Activated naive CD4-positive, alpha-beta T cell treated with anti-CD3 and anti-CD28 coated beads, Interleukin-2, amount 50 U/mL, for 72 hours (primary cell): ENCODE measurements around the gene SPATA7. TPM values are rescaled to one million over a fixed set of nuclear protein-coding genes. Genes with fewer than 3 reads are reported as not detected.

Experiments
- ATAC-seq, 2 donors: fragments of 150-1000 bp; cut with Tn5 transposase; 2 replicates each; pipeline ENCODE4 v1.10.0; 2021; ENCODE audit warnings: mild to moderate bottlenecking in 2 of 2, moderate library complexity in 2 of 2
- DNase-seq, 2 donors: peaks; one replicate each; pipeline ENCODE4 v3.0.0; 2021 to 2022; ENCODE audit warnings: low spot score in 2 of 2
- H3K27ac Mint-ChIP-seq, 2 donors: one replicate each; pipeline ENCODE4 v1.8.0; 2022; ENCODE audit warnings: mild to moderate bottlenecking in 2 of 2, mixed read lengths in 2 of 2
- H3K36me3 Mint-ChIP-seq, 2 donors: one replicate each; pipeline ENCODE4 v1.8.0; 2022; ENCODE audit warnings: mixed read lengths in 2 of 2
- H3K9me3 Mint-ChIP-seq, 2 donors: one replicate each; pipeline ENCODE4 v1.8.0; 2022; ENCODE audit warnings: mixed read lengths in 2 of 2
- total RNA-seq, 2 donors: library from RNA; stranded (reverse); gene quantifications; one replicate each; pipeline ENCODE4 v1.2.3, GENCODE V29; 2022

The SPATA7 gene
- total RNA-seq, 2 donors from 2014 or later: 2.3 to 4.4 TPM

DNA sequence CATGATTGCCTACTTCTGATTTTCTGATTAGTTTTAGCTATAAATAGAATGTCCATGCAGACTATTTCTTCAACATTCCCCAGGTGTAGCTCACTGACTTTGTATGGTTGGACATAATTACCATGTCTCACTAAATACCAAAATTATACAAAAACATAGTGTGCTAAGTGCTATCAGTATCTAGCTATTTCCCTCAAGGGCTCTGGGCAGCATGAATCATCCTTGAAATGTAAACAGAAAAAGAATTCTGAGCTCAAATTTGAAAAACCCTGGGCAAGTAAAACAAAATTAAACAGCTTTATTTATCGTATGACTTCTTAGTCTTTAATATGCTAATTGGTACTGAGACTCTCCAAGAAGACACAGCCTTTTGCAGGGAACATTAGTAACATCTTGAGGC, 82.9 kb downstream of the SPATA7 start:
- DNase-seq (no peak), ATAC-seq (no peak)
- Mint-ChIP-seq H3K9me3 (no peaks in the 10 kb centered on the region), H3K36me3 (no peaks in the 10 kb centered on the region), H3K27ac (no peak overlapping the region)

DNA sequence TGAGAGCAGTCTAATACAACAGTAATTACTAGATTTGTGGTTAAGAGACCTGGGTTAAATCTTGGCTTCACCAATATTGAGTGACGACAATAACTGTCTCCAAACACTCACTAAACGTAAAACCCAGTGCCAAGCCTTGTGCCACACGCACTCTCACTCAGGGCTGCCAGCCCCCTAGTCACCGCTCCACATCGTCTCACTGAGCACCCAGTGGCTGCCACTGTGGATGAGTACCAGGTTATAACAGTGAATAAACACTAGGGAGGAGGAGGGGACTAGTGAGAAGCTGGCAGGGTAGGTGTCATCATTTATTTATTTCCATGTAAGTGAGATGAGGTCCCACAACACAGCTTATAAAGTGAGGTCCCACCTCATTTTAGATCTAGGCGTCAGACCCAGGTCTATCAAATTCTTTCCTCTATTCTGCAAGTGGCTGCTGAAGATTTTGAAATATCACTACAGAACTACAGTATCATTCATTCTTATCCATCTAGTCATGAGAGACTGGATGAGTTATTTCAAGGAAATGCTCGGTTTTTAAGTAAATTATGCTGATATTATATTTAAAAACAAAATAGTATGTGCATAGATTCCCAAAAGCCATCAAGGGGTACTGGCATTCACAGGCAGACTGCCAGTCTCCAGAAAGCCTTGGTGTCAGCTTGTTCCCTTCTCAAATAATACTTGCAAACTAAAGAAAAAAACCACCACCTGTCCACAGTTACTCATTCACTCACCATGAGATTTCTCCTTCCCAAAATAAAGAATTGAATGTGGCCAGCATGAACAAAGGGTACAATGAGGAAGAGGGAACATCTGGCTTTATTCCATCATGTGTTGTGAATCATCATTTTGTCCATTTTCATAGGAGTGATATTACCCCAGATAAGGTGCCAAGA, 85.3 kb downstream of the SPATA7 start:
- H3K27ac Mint-ChIP-seq: peak overlapping the region in 1 of 2 donors; percentile 44
- H3K36me3 Mint-ChIP-seq: no peaks in the 10 kb centered on the region
- ATAC-seq (no peak), DNase-seq (no peak)
- H3K9me3 Mint-ChIP-seq: no peaks in the 10 kb centered on the region

DNA sequence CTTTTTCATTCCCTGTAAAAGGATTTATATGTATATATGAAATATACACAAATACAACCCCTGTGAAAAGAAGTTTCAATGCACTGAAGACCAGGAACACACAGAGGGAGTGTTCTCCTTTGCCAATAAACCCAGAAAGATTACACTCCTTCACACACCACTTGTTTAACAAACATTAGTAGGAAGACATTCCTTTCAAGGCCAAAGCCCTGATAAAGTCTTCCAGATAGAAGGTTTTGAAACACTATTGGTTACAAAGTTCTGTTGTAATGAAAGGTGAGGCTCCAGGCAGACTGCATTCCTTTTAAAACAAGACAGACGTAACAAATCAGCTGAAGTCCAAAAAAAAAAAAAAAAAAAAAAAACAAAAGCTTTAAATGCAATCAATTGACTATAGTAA, 88.3 kb downstream of the SPATA7 start:
- Mint-ChIP-seq H3K27ac (no peak overlapping the region), H3K36me3 (no peaks in the 10 kb centered on the region), H3K9me3 (no peaks in the 10 kb centered on the region)
- DNase-seq (no peak), ATAC-seq (no peak)

DNA sequence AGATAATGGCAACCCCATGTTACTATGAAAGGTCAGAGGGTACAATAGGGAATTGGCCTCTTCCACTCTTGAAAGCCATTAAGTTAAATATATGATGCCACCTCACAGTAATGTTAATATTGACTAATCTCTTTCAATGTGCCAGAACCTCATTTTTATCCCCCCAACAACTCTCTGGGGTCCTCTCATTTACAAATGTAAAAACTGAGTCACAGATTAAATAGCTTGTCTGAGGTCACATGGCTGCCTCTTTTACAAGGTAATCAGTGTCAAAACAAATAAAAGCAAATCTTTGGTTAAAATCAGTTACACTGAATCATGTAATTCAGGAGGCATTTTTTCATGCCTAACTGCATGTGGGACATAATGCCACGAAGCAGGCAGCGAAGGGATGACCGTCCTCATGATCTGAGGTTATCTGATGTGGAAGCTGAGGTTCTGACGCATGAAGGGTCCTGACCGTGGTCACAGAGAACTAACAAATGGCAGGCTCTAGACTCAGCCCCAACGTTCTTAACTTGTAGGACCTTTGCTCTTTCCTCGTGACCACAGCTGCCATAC, 90.8 kb downstream of the SPATA7 start:
- no peak for DNase-seq
- H3K27ac Mint-ChIP-seq: no peak overlapping the region
- no peaks in the 10 kb centered on the region for H3K9me3 Mint-ChIP-seq
- no peak for ATAC-seq
- no peaks in the 10 kb centered on the region for H3K36me3 Mint-ChIP-seq

GRCh38 chr14:88476825-88477224, 91.4 kb downstream of the SPATA7 start:
- H3K36me3 Mint-ChIP-seq: no peaks in the 10 kb centered on the region
- H3K9me3 Mint-ChIP-seq: no peaks in the 10 kb centered on the region
- DNase-seq: no peak
- no peak overlapping the region for H3K27ac Mint-ChIP-seq
- ATAC-seq: no peak

DNA sequence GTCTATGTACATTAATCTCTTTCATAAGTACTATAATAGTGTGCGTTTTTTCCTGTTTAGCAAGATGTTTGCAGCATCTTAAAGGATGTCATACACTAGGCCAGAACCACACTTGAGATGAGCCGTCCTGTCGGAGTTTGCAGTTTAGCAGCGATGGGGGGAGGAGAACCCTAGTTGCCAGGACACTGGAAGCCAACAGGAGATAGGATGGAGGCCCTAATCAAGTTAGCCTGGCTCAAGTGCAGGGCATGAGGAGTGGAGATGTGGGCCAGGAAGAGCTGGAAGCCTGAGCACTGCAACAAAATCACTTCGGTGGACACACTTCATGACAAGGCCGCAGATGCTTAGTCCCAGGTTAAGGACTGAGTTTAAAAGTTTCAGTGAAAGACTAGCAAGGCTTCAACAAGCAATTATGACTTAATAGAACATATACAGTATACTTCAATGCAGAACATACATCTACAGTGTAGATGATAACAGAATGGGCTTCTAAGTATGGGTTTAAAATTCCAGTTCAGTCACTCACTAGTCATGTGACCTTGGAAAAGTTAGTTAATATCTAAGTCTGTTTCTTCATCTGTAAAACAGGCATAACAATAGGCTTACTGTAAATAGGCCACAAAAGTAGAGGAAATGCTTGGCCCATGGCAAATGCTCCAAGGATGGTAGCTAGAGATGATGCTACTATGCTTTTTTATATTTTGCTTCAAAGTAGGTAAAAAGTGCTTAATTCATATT, 92.2 kb downstream of the SPATA7 start:
- no peak for DNase-seq
- Mint-ChIP-seq H3K36me3 (no peaks in the 10 kb centered on the region), H3K27ac (no peak overlapping the region), H3K9me3 (no peaks in the 10 kb centered on the region)
- ATAC-seq: no peak

DNA sequence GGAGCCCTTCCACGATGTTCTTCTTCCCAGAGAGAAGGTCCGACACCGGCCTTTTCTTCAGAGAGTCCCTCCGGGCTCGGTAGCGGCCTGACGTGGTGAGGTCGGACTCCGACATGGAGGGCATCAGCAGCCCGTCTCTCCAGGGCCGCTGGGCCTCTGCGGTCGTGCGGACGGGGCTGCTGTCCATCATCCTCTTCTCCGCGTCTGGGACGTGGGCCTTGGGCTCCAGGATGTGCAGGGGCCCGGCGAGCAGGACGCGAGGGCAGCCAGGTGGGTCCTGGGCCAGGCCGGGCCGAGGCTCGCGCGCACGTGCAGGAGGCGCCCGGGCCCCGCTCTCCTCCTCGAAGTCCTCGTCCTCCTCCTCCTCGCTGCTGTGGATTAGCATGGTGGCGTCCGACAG, 93.5 kb downstream of the SPATA7 start:
- Mint-ChIP-seq H3K36me3 (no peaks in the 10 kb centered on the region), H3K9me3 (no peaks in the 10 kb centered on the region), H3K27ac (no peak overlapping the region)
- no peak for DNase-seq
- ATAC-seq: no peak

- DNase-seq (no peak), ATAC-seq (no peak)
- Mint-ChIP-seq H3K27ac (no peak overlapping the region), H3K9me3 (no peaks in the 10 kb centered on the region), H3K36me3 (no peaks in the 10 kb centered on the region)
Observed at GRCh38 chr14:88479574-88479987, 94.1 kb downstream of the SPATA7 start.

DNA sequence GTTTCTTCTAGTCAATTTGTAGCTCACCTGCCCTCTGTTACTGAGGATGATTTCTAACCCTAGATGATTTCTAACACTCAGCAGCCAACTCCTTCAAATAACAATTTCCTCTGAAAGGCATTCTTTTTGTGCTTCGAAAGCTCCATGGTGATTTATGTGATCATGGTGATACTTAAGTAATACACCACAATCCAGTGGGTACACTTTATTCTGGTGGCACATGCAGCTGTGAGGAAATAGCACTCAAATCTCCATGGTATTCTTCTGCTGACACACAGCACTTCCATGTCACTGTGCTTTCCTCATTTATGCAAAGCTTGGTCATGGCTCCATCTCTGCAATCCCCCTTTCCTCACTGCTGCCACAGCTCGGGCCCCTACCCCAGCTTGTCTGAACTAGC, 95.6 kb downstream of the SPATA7 start:
- Mint-ChIP-seq H3K27ac (no peak overlapping the region), H3K36me3 (no peaks in the 10 kb centered on the region), H3K9me3 (no peaks in the 10 kb centered on the region)
- DNase-seq (no peak), ATAC-seq (no peak)

GRCh38 chr14:88481794-88482193, 96.3 kb downstream of the SPATA7 start:
- H3K9me3 Mint-ChIP-seq: no peaks in the 10 kb centered on the region
- DNase-seq: no peak
- no peak overlapping the region for H3K27ac Mint-ChIP-seq
- ATAC-seq: no peak
- no peaks in the 10 kb centered on the region for H3K36me3 Mint-ChIP-seq

DNA sequence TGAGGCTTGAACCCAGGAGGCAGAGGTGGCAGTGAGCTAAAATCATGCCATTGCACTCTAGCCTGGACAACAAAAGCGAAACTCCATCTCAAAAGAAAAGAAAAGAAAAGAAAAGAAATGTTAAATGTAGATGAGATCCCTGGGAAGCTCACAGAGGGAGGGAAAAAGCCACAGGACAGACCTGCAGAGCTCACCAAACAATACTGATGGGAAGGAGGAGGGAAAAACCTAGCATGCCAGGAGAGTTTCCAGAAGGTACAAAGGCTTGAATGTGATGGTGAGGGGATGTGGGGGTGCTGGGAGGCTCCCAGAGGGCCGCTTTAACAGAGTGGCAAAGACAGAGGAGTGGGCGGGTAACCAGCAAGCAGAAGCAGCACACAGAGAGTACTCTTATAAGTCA, 97.1 kb downstream of the SPATA7 start:
- Mint-ChIP-seq H3K36me3 (no peaks in the 10 kb centered on the region), H3K27ac (no peak overlapping the region), H3K9me3 (no peaks in the 10 kb centered on the region)
- DNase-seq: no peak
- no peak for ATAC-seq

Other genes with a start within 250 kb of the SPATA7 start
- not detected for gene KCNK10, start 62.4 kb upstream of the SPATA7 start, total RNA-seq
- gene PTPN21, start 169.3 kb downstream of the SPATA7 start, total RNA-seq: not detected
- 10 to 100 TPM; 40.8 to 45.2 TPM for gene ZC3H14, start 177.4 kb downstream of the SPATA7 start, total RNA-seq